ENCODE data around the gene CALCOCO2.

CALCOCO2 gene

GRCh38 chr17:48800626-48801217 is 30.1 kb upstream of the CALCOCO2 start:
- Histone ChIP-seq H3K27ac (ENCODE audit: low read depth in 2 of 2, low read length in 2 of 2) (peak overlapping the region; percentile 79 to 82), H3K36me3 (ENCODE audit: control insufficient read depth in 2 of 2, insufficient read depth in 2 of 2, low read length in 2 of 2) (no peaks in the 10 kb centered on the region), H3K4me1 (ENCODE audit: control insufficient read depth in 2 of 2, insufficient read depth in 2 of 2, low read length in 2 of 2) (peaks cover 57 to 63% of the 10 kb centered on the region in 2 donors), H3K9ac (ENCODE audit: low read depth in 1 of 2, low read length in 2 of 2) (peak overlapping the region in 1 of 2 donors; percentile 38), H3K9me3 (ENCODE audit: control insufficient read depth in 2 of 2, low read length in 2 of 2) (no peaks in the 10 kb centered on the region), H3K27me3 (ENCODE audit: control insufficient read depth in 2 of 2, insufficient read depth in 2 of 2, low read length in 2 of 2) (peaks cover 0 to 2% of the 10 kb centered on the region in 2 donors), H3K4me3 (ENCODE audit: low read length in 2 of 2) (peak overlapping the region in 1 of 2 donors; percentile 6)

- Histone ChIP-seq H3K27ac (ENCODE audit: low read depth in 2 of 2, low read length in 2 of 2) (peak overlapping the region in 1 of 2 donors; percentile 70), H3K9ac (ENCODE audit: low read depth in 1 of 2, low read length in 2 of 2) (peak overlapping the region in 1 of 2 donors; percentile 45), H3K4me1 (ENCODE audit: control insufficient read depth in 2 of 2, insufficient read depth in 2 of 2, low read length in 2 of 2) (peaks cover 33 to 51% of the 10 kb centered on the region in 2 donors), H3K36me3 (ENCODE audit: control insufficient read depth in 2 of 2, insufficient read depth in 2 of 2, low read length in 2 of 2) (no peaks in the 10 kb centered on the region), H3K27me3 (ENCODE audit: control insufficient read depth in 2 of 2, insufficient read depth in 2 of 2, low read length in 2 of 2) (no peaks in the 10 kb centered on the region), H3K9me3 (ENCODE audit: control insufficient read depth in 2 of 2, low read length in 2 of 2) (no peaks in the 10 kb centered on the region), H3K4me3 (ENCODE audit: low read length in 2 of 2) (no peak overlapping the region)
Observed at GRCh38 chr17:48804936-48805411, 25.9 kb upstream of the CALCOCO2 start.

GRCh38 chr17:48809182-48809581 is 21.7 kb upstream of the CALCOCO2 start:
- no peaks in the 10 kb centered on the region for H3K36me3 ChIP-seq (ENCODE audit: control insufficient read depth in 2 of 2, insufficient read depth in 2 of 2, low read length in 2 of 2)
- H3K9me3 ChIP-seq (ENCODE audit: control insufficient read depth in 2 of 2, low read length in 2 of 2): no peaks in the 10 kb centered on the region
- H3K4me1 ChIP-seq (ENCODE audit: control insufficient read depth in 2 of 2, insufficient read depth in 2 of 2, low read length in 2 of 2): peaks cover 12 to 44% of the 10 kb centered on the region in 2 donors
- peak overlapping the region; percentile 85 to 90 for H3K27ac ChIP-seq (ENCODE audit: low read depth in 2 of 2, low read length in 2 of 2)
- H3K9ac ChIP-seq (ENCODE audit: low read depth in 1 of 2, low read length in 2 of 2): no peak overlapping the region
- H3K27me3 ChIP-seq (ENCODE audit: control insufficient read depth in 2 of 2, insufficient read depth in 2 of 2, low read length in 2 of 2): no peaks in the 10 kb centered on the region
- H3K4me3 ChIP-seq (ENCODE audit: low read length in 2 of 2): no peak overlapping the region

GRCh38 chr17:48812001-48812400 is 18.8 kb upstream of the CALCOCO2 start:
- Histone ChIP-seq H3K36me3 (ENCODE audit: control insufficient read depth in 2 of 2, insufficient read depth in 2 of 2, low read length in 2 of 2) (no peaks in the 10 kb centered on the region), H3K4me3 (ENCODE audit: low read length in 2 of 2) (no peak overlapping the region), H3K9me3 (ENCODE audit: control insufficient read depth in 2 of 2, low read length in 2 of 2) (no peaks in the 10 kb centered on the region), H3K9ac (ENCODE audit: low read depth in 1 of 2, low read length in 2 of 2) (peak overlapping the region in 1 of 2 donors; percentile 30), H3K27me3 (ENCODE audit: control insufficient read depth in 2 of 2, insufficient read depth in 2 of 2, low read length in 2 of 2) (no peaks in the 10 kb centered on the region), H3K4me1 (ENCODE audit: control insufficient read depth in 2 of 2, insufficient read depth in 2 of 2, low read length in 2 of 2) (peaks cover 15 to 39% of the 10 kb centered on the region in 2 donors), H3K27ac (ENCODE audit: low read depth in 2 of 2, low read length in 2 of 2) (peak overlapping the region; percentile 83 to 84)

- H3K9ac ChIP-seq (ENCODE audit: low read depth in 1 of 2, low read length in 2 of 2): no peak overlapping the region
- peaks cover 18 to 34% of the 10 kb centered on the region in 2 donors for H3K4me1 ChIP-seq (ENCODE audit: control insufficient read depth in 2 of 2, insufficient read depth in 2 of 2, low read length in 2 of 2)
- no peak overlapping the region for H3K4me3 ChIP-seq (ENCODE audit: low read length in 2 of 2)
- H3K27me3 ChIP-seq (ENCODE audit: control insufficient read depth in 2 of 2, insufficient read depth in 2 of 2, low read length in 2 of 2): no peaks in the 10 kb centered on the region
- H3K36me3 ChIP-seq (ENCODE audit: control insufficient read depth in 2 of 2, insufficient read depth in 2 of 2, low read length in 2 of 2): no peaks in the 10 kb centered on the region
- no peaks in the 10 kb centered on the region for H3K9me3 ChIP-seq (ENCODE audit: control insufficient read depth in 2 of 2, low read length in 2 of 2)
- H3K27ac ChIP-seq (ENCODE audit: low read depth in 2 of 2, low read length in 2 of 2): no peak overlapping the region
Observed at GRCh38 chr17:48814504-48814903, 16.3 kb upstream of the CALCOCO2 start.

GRCh38 chr17:48815311-48815710 is 15.5 kb upstream of the CALCOCO2 start:
- peaks cover 15 to 28% of the 10 kb centered on the region in 2 donors for H3K4me1 ChIP-seq (ENCODE audit: control insufficient read depth in 2 of 2, insufficient read depth in 2 of 2, low read length in 2 of 2)
- no peak overlapping the region for H3K4me3 ChIP-seq (ENCODE audit: low read length in 2 of 2)
- H3K27ac ChIP-seq (ENCODE audit: low read depth in 2 of 2, low read length in 2 of 2): no peak overlapping the region
- H3K9ac ChIP-seq (ENCODE audit: low read depth in 1 of 2, low read length in 2 of 2): no peak overlapping the region
- H3K27me3 ChIP-seq (ENCODE audit: control insufficient read depth in 2 of 2, insufficient read depth in 2 of 2, low read length in 2 of 2): no peaks in the 10 kb centered on the region
- no peaks in the 10 kb centered on the region for H3K9me3 ChIP-seq (ENCODE audit: control insufficient read depth in 2 of 2, low read length in 2 of 2)
- H3K36me3 ChIP-seq (ENCODE audit: control insufficient read depth in 2 of 2, insufficient read depth in 2 of 2, low read length in 2 of 2): no peaks in the 10 kb centered on the region

GRCh38 chr17:48816438-48816773 is 14.4 kb upstream of the CALCOCO2 start:
- Histone ChIP-seq H3K27me3 (ENCODE audit: control insufficient read depth in 2 of 2, insufficient read depth in 2 of 2, low read length in 2 of 2) (no peaks in the 10 kb centered on the region), H3K4me3 (ENCODE audit: low read length in 2 of 2) (peak overlapping the region; percentile 70 to 71), H3K9ac (ENCODE audit: low read depth in 1 of 2, low read length in 2 of 2) (peak overlapping the region; percentile 75 to 80), H3K9me3 (ENCODE audit: control insufficient read depth in 2 of 2, low read length in 2 of 2) (no peaks in the 10 kb centered on the region), H3K27ac (ENCODE audit: low read depth in 2 of 2, low read length in 2 of 2) (peak overlapping the region; percentile 52 to 69), H3K4me1 (ENCODE audit: control insufficient read depth in 2 of 2, insufficient read depth in 2 of 2, low read length in 2 of 2) (peaks cover 14 to 22% of the 10 kb centered on the region in 2 donors), H3K36me3 (ENCODE audit: control insufficient read depth in 2 of 2, insufficient read depth in 2 of 2, low read length in 2 of 2) (no peaks in the 10 kb centered on the region)

GRCh38 chr17:48816774-48817590 is 13.9 kb upstream of the CALCOCO2 start, which contains the start of gene TTLL6:
Gene TTLL6 (minus strand): TSS chr17:48817229. CDS start chr17:48817072, 157 bp downstream.
- H3K4me1 ChIP-seq (ENCODE audit: control insufficient read depth in 2 of 2, insufficient read depth in 2 of 2, low read length in 2 of 2): peaks cover 14 to 21% of the 10 kb centered on the region in 2 donors
- H3K36me3 ChIP-seq (ENCODE audit: control insufficient read depth in 2 of 2, insufficient read depth in 2 of 2, low read length in 2 of 2): no peaks in the 10 kb centered on the region
- no peaks in the 10 kb centered on the region for H3K9me3 ChIP-seq (ENCODE audit: control insufficient read depth in 2 of 2, low read length in 2 of 2)
- H3K4me3 ChIP-seq (ENCODE audit: low read length in 2 of 2): peak within 1 kb of the TSS; percentile 71 to 78
- no peaks in the 10 kb centered on the region for H3K27me3 ChIP-seq (ENCODE audit: control insufficient read depth in 2 of 2, insufficient read depth in 2 of 2, low read length in 2 of 2)
- H3K27ac ChIP-seq (ENCODE audit: low read depth in 2 of 2, low read length in 2 of 2): peak within 1 kb of the TSS; percentile 52 to 69
- H3K9ac ChIP-seq (ENCODE audit: low read depth in 1 of 2, low read length in 2 of 2): peak within 1 kb of the TSS; percentile 75 to 80

- Histone ChIP-seq H3K9ac (ENCODE audit: low read depth in 1 of 2, low read length in 2 of 2) (no peak overlapping the region), H3K27ac (ENCODE audit: low read depth in 2 of 2, low read length in 2 of 2) (no peak overlapping the region), H3K4me1 (ENCODE audit: control insufficient read depth in 2 of 2, insufficient read depth in 2 of 2, low read length in 2 of 2) (peaks cover 10 to 14% of the 10 kb centered on the region in 2 donors), H3K36me3 (ENCODE audit: control insufficient read depth in 2 of 2, insufficient read depth in 2 of 2, low read length in 2 of 2) (no peaks in the 10 kb centered on the region), H3K4me3 (ENCODE audit: low read length in 2 of 2) (no peak overlapping the region), H3K9me3 (ENCODE audit: control insufficient read depth in 2 of 2, low read length in 2 of 2) (no peaks in the 10 kb centered on the region), H3K27me3 (ENCODE audit: control insufficient read depth in 2 of 2, insufficient read depth in 2 of 2, low read length in 2 of 2) (no peaks in the 10 kb centered on the region)
Observed at GRCh38 chr17:48818361-48818841, 12.4 kb upstream of the CALCOCO2 start.

GRCh38 chr17:48819466-48819865 is 11.4 kb upstream of the CALCOCO2 start:
- no peak overlapping the region for H3K4me3 ChIP-seq (ENCODE audit: low read length in 2 of 2)
- peaks cover 7 to 12% of the 10 kb centered on the region in 2 donors for H3K4me1 ChIP-seq (ENCODE audit: control insufficient read depth in 2 of 2, insufficient read depth in 2 of 2, low read length in 2 of 2)
- H3K27me3 ChIP-seq (ENCODE audit: control insufficient read depth in 2 of 2, insufficient read depth in 2 of 2, low read length in 2 of 2): no peaks in the 10 kb centered on the region
- H3K9me3 ChIP-seq (ENCODE audit: control insufficient read depth in 2 of 2, low read length in 2 of 2): no peaks in the 10 kb centered on the region
- no peak overlapping the region for H3K27ac ChIP-seq (ENCODE audit: low read depth in 2 of 2, low read length in 2 of 2)
- H3K9ac ChIP-seq (ENCODE audit: low read depth in 1 of 2, low read length in 2 of 2): no peak overlapping the region
- H3K36me3 ChIP-seq (ENCODE audit: control insufficient read depth in 2 of 2, insufficient read depth in 2 of 2, low read length in 2 of 2): no peaks in the 10 kb centered on the region
